ENCODE measurements around the gene ADAMTS10.

The ADAMTS10 gene

GRCh38 chr19:8648240-8648639 lies 37.7 kb upstream of the ADAMTS10 start:
- H3K4me3 ChIP-seq (ENCODE audit: low read depth, low read length): no peak overlapping the region
- peak; percentile 98 for DNase-seq (ENCODE audit: low read depth)
- TF ChIP-seq MAX (IDR thresholded peaks at IDR 0.05; ENCODE audit: low read depth, low read length) (peak; percentile 63; the same call in 1 of the 2 replicates), MYC (IDR thresholded peaks at IDR 0.05; ENCODE audit: low read depth, low read length) (peak; percentile 61; the same call in 1 of the 2 replicates), POLR2A (IDR thresholded peaks at IDR 0.05; ENCODE audit: extremely low read depth, insufficient read length) (no peak)

- no peak overlapping the region for H3K4me3 ChIP-seq (ENCODE audit: low read depth, low read length)
- TF ChIP-seq MYC (IDR thresholded peaks at IDR 0.05; ENCODE audit: low read depth, low read length) (no peak), MAX (IDR thresholded peaks at IDR 0.05; ENCODE audit: low read depth, low read length) (no peak), POLR2A (IDR thresholded peaks at IDR 0.05; ENCODE audit: extremely low read depth, insufficient read length) (no peak), CTCF (IDR thresholded peaks at IDR 0.05; ENCODE audit: low read depth, low read length) (no peak)
- peak; percentile 82 for DNase-seq (ENCODE audit: low read depth)
Observed at GRCh38 chr19:8643860-8644653, 33.5 kb upstream of the ADAMTS10 start.

DNA sequence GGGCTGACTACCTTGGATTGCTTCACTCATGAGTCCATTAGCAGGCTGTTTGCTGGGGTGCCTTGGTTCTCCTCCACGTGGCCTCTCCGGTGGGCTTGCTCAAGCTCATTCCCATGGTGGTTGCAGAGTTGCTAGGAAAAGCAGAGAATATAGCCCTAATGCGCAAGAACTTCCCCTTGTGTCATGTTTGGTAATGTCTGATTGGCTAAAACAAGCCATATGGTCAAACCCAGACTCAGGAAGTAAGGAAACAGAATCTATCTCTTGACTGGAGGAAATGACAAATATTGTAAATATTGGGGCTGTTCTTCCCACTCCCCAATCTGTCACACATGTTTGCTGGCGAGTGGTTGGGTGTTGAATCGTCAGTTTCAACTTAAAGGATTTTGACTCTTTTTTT lies 32.0 kb upstream of the ADAMTS10 start:
- DNase-seq (ENCODE audit: low read depth): peak; percentile 69

GRCh38 chr19:8641908-8642547 lies 31.5 kb upstream of the ADAMTS10 start:
- TF ChIP-seq POLR2A (IDR thresholded peaks at IDR 0.05; ENCODE audit: extremely low read depth, insufficient read length) (no peak), CTCF (IDR thresholded peaks at IDR 0.05; ENCODE audit: low read depth, low read length) (peak; percentile 68)
- no peak overlapping the region for H3K4me3 ChIP-seq (ENCODE audit: low read depth, low read length)
- DNase-seq (ENCODE audit: low read depth): peak; percentile 83

More for the DNA sequence above, 32.0 kb upstream of the ADAMTS10 start:
- TF ChIP-seq MYC (IDR thresholded peaks at IDR 0.05; ENCODE audit: low read depth, low read length) (peak; percentile 39; the same call in 1 of the 2 replicates), MAX (IDR thresholded peaks at IDR 0.05; ENCODE audit: low read depth, low read length) (no peak; the same call in 1 of the 2 replicates)
- H3K4me3 ChIP-seq (ENCODE audit: low read depth, low read length): no peak overlapping the region

GRCh38 chr19:8641221-8641907 lies 30.8 kb upstream of the ADAMTS10 start:
- DNase-seq (ENCODE audit: low read depth): no peak
- TF ChIP-seq CTCF (IDR thresholded peaks at IDR 0.05; ENCODE audit: low read depth, low read length) (no peak), MYC (IDR thresholded peaks at IDR 0.05; ENCODE audit: low read depth, low read length) (no peak), MAX (IDR thresholded peaks at IDR 0.05; ENCODE audit: low read depth, low read length) (no peak), POLR2A (IDR thresholded peaks at IDR 0.05; ENCODE audit: extremely low read depth, insufficient read length) (no peak)
- H3K4me3 ChIP-seq (ENCODE audit: low read depth, low read length): no peak overlapping the region

DNA sequence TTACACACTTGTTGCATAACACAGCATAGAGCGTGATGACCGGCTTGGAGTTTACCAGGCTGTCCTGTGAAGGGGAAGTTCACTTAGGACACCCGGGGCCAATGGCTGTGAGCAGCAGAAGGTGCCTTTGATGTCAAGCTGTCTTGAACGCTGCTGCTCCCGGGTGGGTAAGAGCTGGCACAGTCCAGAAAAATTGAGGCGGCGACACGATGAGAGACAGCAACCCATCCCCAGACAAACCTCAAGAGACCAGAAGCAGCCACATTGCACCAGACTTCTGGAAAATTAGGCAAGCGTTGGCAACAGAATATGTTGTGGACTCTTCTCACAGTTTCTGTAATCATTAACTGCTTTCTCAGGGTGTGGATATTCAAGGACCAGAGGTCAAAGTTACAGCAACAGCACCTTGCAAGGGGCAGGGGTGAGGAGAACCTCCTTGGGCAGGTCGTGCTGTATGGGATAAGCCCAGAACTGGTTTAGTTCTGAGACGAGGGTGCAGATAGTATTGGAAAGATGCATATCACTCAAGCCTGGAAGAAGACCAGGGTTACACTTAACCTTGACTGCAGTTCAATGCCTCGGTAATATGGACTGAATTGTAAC lies 30.0 kb upstream of the ADAMTS10 start:
- TF ChIP-seq MAX (IDR thresholded peaks at IDR 0.05; ENCODE audit: low read depth, low read length) (peak; percentile 94), POLR2A (IDR thresholded peaks at IDR 0.05; ENCODE audit: extremely low read depth, insufficient read length) (no peak), MYC (IDR thresholded peaks at IDR 0.05; ENCODE audit: low read depth, low read length) (no peak), CTCF (IDR thresholded peaks at IDR 0.05; ENCODE audit: low read depth, low read length) (no peak)
- peak; percentile 100 for DNase-seq (ENCODE audit: low read depth)
- H3K4me3 ChIP-seq (ENCODE audit: low read depth, low read length): peak overlapping the region; percentile 11
